ENCODE data around the gene ARID4B.

ARID4B gene

DNA sequence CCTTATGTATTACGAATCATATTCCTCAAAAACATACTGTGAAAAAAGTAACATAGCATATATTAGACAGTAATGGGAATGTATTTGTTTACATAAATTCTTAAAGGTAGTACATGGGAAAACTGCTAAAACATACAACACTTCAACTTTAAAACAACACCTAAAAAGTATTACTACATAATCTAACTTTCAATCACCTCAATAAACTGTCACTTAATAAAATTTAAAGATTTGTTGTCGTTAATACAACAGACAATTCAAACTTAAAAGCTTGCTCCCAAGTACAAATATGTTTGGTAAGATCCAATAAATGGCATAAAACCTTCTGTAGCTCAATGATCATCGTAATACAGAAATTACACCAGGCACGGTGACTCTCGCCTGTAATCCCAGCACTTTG is 3.7 kb downstream of the ARID4B start:
- no peaks in the 10 kb centered on the region for H3K9me3 ChIP-seq (ENCODE audit: low read length)
- peaks cover 83% of the 10 kb centered on the region for H3K79me2 ChIP-seq (ENCODE audit: insufficient read depth, low read length)
- no peaks in the 10 kb centered on the region for H3K9me2 ChIP-seq (ENCODE audit: low read depth, low read length)
- peak overlapping the region; percentile 79 for H3K4me3 ChIP-seq (ENCODE audit: low read depth, low read length, poor library complexity, severe bottlenecking)
- TF ChIP-seq, protein P1, sequence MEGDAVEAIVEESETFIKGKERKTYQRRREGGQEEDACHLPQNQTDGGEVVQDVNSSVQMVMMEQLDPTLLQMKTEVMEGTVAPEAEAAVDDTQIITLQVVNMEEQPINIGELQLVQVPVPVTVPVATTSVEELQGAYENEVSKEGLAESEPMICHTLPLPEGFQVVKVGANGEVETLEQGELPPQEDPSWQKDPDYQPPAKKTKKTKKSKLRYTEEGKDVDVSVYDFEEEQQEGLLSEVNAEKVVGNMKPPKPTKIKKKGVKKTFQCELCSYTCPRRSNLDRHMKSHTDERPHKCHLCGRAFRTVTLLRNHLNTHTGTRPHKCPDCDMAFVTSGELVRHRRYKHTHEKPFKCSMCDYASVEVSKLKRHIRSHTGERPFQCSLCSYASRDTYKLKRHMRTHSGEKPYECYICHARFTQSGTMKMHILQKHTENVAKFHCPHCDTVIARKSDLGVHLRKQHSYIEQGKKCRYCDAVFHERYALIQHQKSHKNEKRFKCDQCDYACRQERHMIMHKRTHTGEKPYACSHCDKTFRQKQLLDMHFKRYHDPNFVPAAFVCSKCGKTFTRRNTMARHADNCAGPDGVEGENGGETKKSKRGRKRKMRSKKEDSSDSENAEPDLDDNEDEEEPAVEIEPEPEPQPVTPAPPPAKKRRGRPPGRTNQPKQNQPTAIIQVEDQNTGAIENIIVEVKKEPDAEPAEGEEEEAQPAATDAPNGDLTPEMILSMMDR (IDR thresholded peaks at IDR 0.05; ENCODE audit: low read length): no peak
- TF ChIP-seq EZH2 (IDR thresholded peaks at IDR 0.05; ENCODE audit: borderline replicate concordance, low read length): no peak
- peaks cover 25% of the 10 kb centered on the region for H3K4me1 ChIP-seq (ENCODE audit: insufficient read depth, low read length, severe bottlenecking)
- peaks cover 43% of the 10 kb centered on the region for H3K36me3 ChIP-seq (ENCODE audit: insufficient read depth, low read length)
- H3K9ac ChIP-seq (ENCODE audit: low read length): peak overlapping the region; percentile 91; the same call in 1 of the 2 replicates
- H2AFZ ChIP-seq (ENCODE audit: low read length): no peak overlapping the region
- peak overlapping the region; percentile 84 for H3K4me2 ChIP-seq (ENCODE audit: low read length)
- no peaks in the 10 kb centered on the region for H4K20me1 ChIP-seq (ENCODE audit: insufficient read depth, low read length)
- H3K27me3 ChIP-seq (ENCODE audit: insufficient read depth, low read length): no peaks in the 10 kb centered on the region
- no peaks in the 10 kb centered on the region for H3F3A ChIP-seq (ENCODE audit: insufficient read depth, low read length)
- H3K27ac ChIP-seq (ENCODE audit: low read depth, low read length, poor library complexity, severe bottlenecking): peak overlapping the region; percentile 56

GRCh38 chr1:235320521-235321179 is 7.3 kb downstream of the ARID4B start:
- no peaks in the 10 kb centered on the region for H3K27me3 ChIP-seq (ENCODE audit: insufficient read depth, low read length)
- no peaks in the 10 kb centered on the region for H3K9me2 ChIP-seq (ENCODE audit: low read depth, low read length)
- H3K79me2 ChIP-seq (ENCODE audit: insufficient read depth, low read length): peaks cover 98% of the 10 kb centered on the region
- H3K36me3 ChIP-seq (ENCODE audit: insufficient read depth, low read length): peaks cover 52% of the 10 kb centered on the region
- H3K4me1 ChIP-seq (ENCODE audit: insufficient read depth, low read length, severe bottlenecking): peaks cover 17% of the 10 kb centered on the region
- H2AFZ ChIP-seq (ENCODE audit: low read length): no peak overlapping the region
- H3K9me3 ChIP-seq (ENCODE audit: low read length): no peaks in the 10 kb centered on the region
- peaks cover 3% of the 10 kb centered on the region; the same call in 1 of the 2 replicates for H4K20me1 ChIP-seq (ENCODE audit: insufficient read depth, low read length)
- TF ChIP-seq, protein P1 (IDR thresholded peaks at IDR 0.05; ENCODE audit: low read length): no peak
- no peak for TF ChIP-seq EZH2 (IDR thresholded peaks at IDR 0.05; ENCODE audit: borderline replicate concordance, low read length)
- no peak overlapping the region for H3K9ac ChIP-seq (ENCODE audit: low read length)
- H3K4me3 ChIP-seq (ENCODE audit: low read depth, low read length, poor library complexity, severe bottlenecking): no peak overlapping the region
- no peak overlapping the region for H3K4me2 ChIP-seq (ENCODE audit: low read length)
- H3K27ac ChIP-seq (ENCODE audit: low read depth, low read length, poor library complexity, severe bottlenecking): no peak overlapping the region
- H3F3A ChIP-seq (ENCODE audit: insufficient read depth, low read length): no peaks in the 10 kb centered on the region

- peaks cover 6% of the 10 kb centered on the region; the same call in 1 of the 2 replicates for H4K20me1 ChIP-seq (ENCODE audit: insufficient read depth, low read length)
Observed at GRCh38 chr1:235319255-235319654, 8.7 kb downstream of the ARID4B start.

More at GRCh38 chr1:235319255-235319654, 8.7 kb downstream of the ARID4B start:
- Histone ChIP-seq H3K9me2 (ENCODE audit: low read depth, low read length) (no peaks in the 10 kb centered on the region), H3K9me3 (ENCODE audit: low read length) (no peaks in the 10 kb centered on the region), H2AFZ (ENCODE audit: low read length) (no peak overlapping the region), H3K9ac (ENCODE audit: low read length) (no peak overlapping the region), H3K79me2 (ENCODE audit: insufficient read depth, low read length) (peaks cover 98% of the 10 kb centered on the region), H3F3A (ENCODE audit: insufficient read depth, low read length) (no peaks in the 10 kb centered on the region), H3K4me1 (ENCODE audit: insufficient read depth, low read length, severe bottlenecking) (peaks cover 5% of the 10 kb centered on the region), H3K27me3 (ENCODE audit: insufficient read depth, low read length) (no peaks in the 10 kb centered on the region), H3K4me3 (ENCODE audit: low read depth, low read length, poor library complexity, severe bottlenecking) (no peak overlapping the region), H3K4me2 (ENCODE audit: low read length) (no peak overlapping the region), H3K36me3 (ENCODE audit: insufficient read depth, low read length) (peaks cover 48% of the 10 kb centered on the region), H3K27ac (ENCODE audit: low read depth, low read length, poor library complexity, severe bottlenecking) (no peak overlapping the region)
- TF ChIP-seq, protein P1 (IDR thresholded peaks at IDR 0.05; ENCODE audit: low read length): no peak
- TF ChIP-seq EZH2 (IDR thresholded peaks at IDR 0.05; ENCODE audit: borderline replicate concordance, low read length): no peak
